HG03457 (cell line): Measurements from ENCODE around the gene RNF111.
A peak's percentile ranks its signal among the peaks of the same experiment; 100 is the strongest.

Experiments used
- ATAC-seq: cut with Tn5 transposase; IDR thresholded peaks from one replicate; pipeline ENCODE4 v1.9.1; 2021; ENCODE audit warnings: moderate number of reproducible peaks; ENCODE audit not compliant: unreplicated experiment

RNF111 gene

DNA sequence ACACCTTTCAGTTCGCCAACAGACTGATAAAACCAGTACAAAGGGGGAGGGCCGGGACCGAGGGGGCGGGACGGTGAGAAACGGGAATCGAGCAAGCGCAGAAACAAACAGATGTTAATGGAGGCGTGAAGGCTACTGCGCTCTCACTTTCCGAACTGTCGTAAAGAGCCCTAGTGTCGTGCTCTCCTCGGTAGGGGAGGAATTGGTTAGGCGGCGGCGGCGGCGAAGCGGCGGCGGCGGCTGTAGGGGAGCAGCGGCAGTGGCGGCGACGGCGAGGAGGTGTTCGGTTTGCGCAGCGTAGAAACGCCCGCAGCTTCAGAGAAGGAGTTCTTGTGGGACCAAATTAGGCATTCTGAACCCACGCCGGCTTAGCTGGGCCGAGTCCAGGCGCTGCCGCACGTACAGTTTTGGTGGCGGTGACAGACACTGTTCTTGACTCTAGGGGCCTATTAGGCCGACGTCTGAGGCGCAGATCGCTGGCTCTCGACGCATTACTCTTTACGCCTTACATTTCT lies at the start of gene RNF111:
RNF111 (plus strand) TSS at position 173 of the 515 bp plus-strand sequence. CDS start 43,160 bp downstream, outside the sequence.
- ATAC-seq = peak; percentile 71

DNA sequence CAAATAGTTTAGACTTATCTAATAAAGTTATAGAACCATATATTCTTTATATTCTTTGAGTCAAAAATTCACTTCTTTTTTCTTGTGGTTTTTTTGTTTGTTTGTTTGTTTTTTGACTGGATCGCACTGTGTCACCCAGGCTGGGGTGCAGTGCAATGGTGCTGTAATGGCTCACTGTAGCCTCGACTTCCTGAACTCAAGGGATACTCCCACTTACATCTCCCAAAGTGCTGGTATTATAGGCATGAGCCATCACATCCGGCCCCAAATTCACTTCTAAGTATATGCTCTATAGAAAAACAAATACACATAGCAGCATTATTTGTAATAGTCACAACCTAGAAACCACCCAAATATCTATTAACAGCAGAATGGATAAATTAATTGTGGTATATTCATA lies 40.3 kb upstream of the RNF111 start:
- no peak for ATAC-seq

DNA sequence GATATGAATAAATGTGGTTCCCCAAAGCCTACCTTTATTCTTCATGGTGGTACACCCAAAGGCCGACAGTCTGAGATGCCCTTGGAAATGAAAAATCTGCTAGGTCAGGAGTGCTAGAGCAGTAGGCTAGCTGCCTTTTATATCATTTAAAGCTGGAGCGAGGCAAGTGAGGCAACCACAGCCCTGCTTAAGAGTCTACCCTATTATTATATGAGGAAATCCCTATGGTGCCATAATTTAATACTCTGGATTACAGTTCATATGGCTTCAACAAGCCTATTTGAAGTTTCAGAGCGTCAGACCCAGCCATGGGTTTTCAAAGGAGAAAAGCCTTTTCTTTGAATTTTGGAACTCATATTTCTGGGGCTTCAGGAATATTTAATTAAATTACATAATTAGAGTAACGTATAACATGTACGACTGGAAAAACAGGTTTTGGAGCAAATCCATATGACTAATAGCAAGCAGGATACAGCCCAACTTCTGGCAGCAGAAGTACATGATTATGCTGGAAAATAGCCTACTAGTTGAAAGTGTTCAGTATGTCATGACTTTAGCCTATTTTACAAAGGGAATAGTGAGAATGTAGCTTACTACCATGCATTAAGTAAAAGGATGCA lies 36.0 kb upstream of the RNF111 start:
- no peak for ATAC-seq

DNA sequence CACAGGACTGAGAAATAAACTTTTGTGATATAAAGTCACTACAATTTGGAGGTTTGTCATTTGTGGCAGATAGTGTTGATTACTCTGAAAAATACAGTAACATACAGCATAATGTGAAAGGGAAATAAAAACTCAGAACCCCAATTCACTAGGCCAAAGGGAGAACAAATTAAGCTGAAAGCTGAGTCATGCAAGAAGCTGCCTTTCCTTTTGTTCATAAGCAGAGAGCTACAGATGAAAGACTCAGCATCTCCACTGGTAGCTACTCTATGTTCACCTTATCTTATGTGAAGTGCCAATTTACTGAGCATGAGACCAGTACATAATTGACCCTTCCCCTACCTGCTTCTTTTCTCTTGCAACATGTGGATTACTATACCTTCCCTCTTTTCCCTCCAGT lies 34.7 kb upstream of the RNF111 start:
- ATAC-seq = no peak

- no peak for ATAC-seq
These were observed 30.1 kb upstream of the RNF111 start for GRCh38 chr15:58957101-58957973.

- no peak for ATAC-seq
These were observed 28.7 kb upstream of the RNF111 start for GRCh38 chr15:58958811-58959210.

- no peak for ATAC-seq
These were observed 25.3 kb upstream of the RNF111 start for GRCh38 chr15:58962136-58962535.

- no peak for ATAC-seq
These were observed 24.5 kb upstream of the RNF111 start for GRCh38 chr15:58962662-58963565.

DNA sequence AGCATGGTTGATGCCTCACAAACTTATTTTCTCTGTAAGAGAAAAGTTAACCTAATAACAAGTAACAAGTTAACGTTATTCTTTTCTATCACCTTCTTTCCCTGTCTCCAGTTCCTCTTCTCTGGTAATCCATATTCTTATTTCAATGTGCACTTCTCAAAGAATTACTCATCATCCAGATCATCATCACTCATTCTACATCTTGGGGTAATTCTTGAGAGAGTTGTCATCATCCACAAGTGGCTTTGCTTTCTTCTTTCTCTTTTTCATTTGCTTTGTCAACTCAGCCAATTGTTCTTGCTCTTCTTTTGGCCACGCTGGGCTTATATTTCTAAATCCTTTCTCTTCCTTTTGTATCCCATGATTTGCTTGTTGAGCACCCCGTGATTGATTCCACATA lies 20.8 kb upstream of the RNF111 start:
- ATAC-seq = no peak

- no peak for ATAC-seq
These were observed 20.0 kb upstream of the RNF111 start for GRCh38 chr15:58967479-58967878.

DNA sequence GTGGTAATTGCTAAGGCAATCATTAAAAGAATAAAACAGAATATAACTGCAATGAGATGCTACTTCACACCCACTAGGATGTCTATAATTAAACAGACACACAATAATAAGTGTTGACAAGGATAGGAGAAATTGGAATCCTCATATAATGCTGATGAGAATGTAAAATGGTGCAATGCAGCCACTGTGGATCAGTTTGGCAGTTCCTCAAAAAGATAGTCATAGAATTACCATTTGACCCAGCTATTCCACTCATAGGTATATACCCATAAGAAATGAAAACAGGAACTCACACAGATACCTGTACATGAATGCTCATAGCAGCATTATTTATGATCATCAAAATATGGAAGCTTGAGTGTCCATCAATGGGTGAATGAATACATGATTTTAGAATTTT lies 9.6 kb upstream of the RNF111 start:
- no peak for ATAC-seq

DNA sequence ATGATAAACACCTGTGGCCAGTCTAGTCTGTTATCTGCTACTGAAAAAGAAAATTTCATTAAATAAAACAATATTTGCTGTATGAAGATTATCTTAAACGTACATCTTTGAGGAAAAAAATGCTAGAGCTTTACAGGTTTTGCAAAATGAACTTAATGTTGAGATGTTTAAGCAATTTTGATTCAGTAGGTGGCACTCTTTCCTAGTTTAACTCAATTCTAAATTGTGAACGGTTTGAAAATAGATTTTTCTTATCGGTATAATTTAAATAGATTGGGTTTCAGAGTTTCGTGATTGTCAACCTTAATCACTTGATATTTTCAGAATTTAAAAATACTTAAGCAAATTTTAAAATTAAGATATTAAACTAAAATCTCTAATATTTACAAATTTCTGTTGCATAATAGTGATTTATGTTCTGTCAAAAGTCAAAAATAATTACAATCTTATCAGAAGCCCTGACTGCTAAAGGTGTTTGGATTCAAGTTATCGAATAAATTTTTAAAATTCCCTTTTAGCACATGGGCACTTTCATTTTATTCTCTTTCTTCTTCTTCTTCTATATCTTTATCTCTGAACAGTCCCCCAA lies 7.0 kb upstream of the RNF111 start:
- no peak for ATAC-seq

GRCh38 chr15:58981808-58982475 lies 5.5 kb upstream of the RNF111 start:
- no peak for ATAC-seq

GRCh38 chr15:58983261-58983660 lies 4.2 kb upstream of the RNF111 start:
- no peak for ATAC-seq

DNA sequence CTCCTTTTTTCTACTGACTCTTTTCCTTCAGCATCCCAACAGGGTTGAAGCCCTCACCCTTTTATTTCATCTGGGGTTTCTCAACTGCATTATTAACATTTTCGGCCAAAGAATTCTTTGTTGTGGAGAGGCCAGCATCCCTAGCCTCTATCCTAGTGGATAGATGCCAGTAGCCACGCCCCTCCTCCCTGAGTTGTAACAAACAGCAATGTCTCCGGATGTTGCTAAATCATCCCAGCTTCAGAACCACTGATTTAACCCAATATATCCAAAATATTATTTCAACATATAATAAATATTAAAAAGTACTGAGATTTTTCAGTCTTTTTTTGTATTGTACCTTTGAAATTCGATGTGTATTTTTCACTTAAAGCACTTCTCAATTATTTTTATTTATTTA lies 2.0 kb upstream of the RNF111 start:
- ATAC-seq = no peak

DNA sequence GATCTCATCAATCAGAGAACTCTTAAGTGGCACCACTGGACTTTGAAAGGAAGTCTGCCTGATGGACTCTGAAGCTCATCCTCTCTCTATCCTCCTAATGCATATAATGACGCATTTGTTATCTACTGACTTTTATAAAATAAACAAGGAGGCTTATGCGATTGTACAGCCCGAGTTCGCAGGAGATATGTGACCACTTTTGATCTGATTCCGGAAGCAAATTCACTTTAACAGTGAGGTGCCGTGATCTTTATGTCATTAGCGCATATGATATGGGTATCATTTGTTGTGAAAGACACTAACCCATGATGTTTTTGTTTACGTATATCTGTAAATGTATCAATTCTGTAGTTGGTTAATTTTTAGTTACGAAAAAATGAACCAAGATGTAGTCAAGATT lies 427 bp upstream of the RNF111 start:
- no peak for ATAC-seq

GRCh38 chr15:58988006-58988785 lies 733 bp downstream of the RNF111 start:
- peak; percentile 29 for ATAC-seq

- ATAC-seq = no peak
These were observed 4.7 kb downstream of the RNF111 start for GRCh38 chr15:58992181-58992580.

- ATAC-seq = no peak
These were observed 7.5 kb downstream of the RNF111 start for GRCh38 chr15:58994906-58995453.
